ENCODE data around the gene GLT1D1. TPM values are rescaled to one million over a fixed set of nuclear protein-coding genes. Genes with fewer than 3 reads are reported as not detected.
A peak's percentile ranks its signal among the peaks of the same experiment; 100 is the strongest.
"Not testable (repeated sequence)": the region's sequence is repeated elsewhere in the genome, so short reads cannot be mapped to it uniquely, and the experiment has no call there.

The GLT1D1 gene
- total RNA-seq, result 1 to 10 TPM; 4.1 to 8.3 (median 6.5) TPM

GRCh38 chr12:128852885-128853599 is at the start of gene GLT1D1:
GLT1D1 (plus strand) TSS chr12:128853478; CDS start chr12:128853582, 104 bp downstream.
- peak in 1 of 2 donors; percentile 17 for DNase-seq

DNA sequence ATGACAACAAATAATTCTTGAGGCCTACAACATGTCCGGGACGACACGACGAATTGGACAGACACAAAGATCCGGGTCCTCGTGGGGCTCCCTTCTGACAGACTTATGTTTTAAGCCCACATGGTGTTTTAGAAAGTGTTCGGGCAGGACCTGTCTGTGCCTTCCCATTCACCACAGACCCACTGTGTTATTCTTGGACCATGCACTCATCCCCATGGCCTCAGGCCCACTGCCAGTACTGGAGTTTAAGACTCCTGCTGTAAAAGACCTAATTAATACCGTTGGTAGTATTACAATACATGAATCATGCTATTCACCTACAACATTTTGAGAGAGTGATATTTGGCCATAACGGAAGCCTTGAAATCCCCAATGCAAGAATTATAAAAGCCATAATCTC is 49.5 kb upstream of the GLT1D1 start:
- no peak for ATAC-seq (ENCODE audit: low FRiP score in 2 of 2)
- no peaks in the 10 kb centered on the region for H3K27me3 ChIP-seq
- no peak overlapping the region for H3K27ac ChIP-seq
- peaks cover 11 to 73% (median 46%) of the 10 kb centered on the region in 4 donors for H3K36me3 ChIP-seq
- no peak overlapping the region for H3K4me3 ChIP-seq
- WGBS, 2 donors, result 96% methylated on average over 9 of the region's 9 CpGs
- peaks cover 0 to 2% (median 0%) of the 10 kb centered on the region in 4 donors for H3K9me3 ChIP-seq
- no peak for DNase-seq
- no peak for TF ChIP-seq POLR2A (IDR thresholded peaks at IDR 0.05)
- TF ChIP-seq, protein P1, sequence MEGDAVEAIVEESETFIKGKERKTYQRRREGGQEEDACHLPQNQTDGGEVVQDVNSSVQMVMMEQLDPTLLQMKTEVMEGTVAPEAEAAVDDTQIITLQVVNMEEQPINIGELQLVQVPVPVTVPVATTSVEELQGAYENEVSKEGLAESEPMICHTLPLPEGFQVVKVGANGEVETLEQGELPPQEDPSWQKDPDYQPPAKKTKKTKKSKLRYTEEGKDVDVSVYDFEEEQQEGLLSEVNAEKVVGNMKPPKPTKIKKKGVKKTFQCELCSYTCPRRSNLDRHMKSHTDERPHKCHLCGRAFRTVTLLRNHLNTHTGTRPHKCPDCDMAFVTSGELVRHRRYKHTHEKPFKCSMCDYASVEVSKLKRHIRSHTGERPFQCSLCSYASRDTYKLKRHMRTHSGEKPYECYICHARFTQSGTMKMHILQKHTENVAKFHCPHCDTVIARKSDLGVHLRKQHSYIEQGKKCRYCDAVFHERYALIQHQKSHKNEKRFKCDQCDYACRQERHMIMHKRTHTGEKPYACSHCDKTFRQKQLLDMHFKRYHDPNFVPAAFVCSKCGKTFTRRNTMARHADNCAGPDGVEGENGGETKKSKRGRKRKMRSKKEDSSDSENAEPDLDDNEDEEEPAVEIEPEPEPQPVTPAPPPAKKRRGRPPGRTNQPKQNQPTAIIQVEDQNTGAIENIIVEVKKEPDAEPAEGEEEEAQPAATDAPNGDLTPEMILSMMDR (IDR thresholded peaks at IDR 0.05), result no peak
- no peaks in the 10 kb centered on the region for H3K4me1 ChIP-seq

More at GRCh38 chr12:128852885-128853599, at the start of gene GLT1D1:
- 53 to 89% methylated on average over 3 to 20 of the region's 56 CpGs for WGBS, 2 donors
- H3K4me3 ChIP-seq, result peak within 1 kb of the TSS in 3 of 4 donors; percentile 31 to 46 (median 31)
- H3K27ac ChIP-seq, result peak within 1 kb of the TSS; percentile 75 to 88 (median 82)
- TF ChIP-seq, protein P1 (IDR thresholded peaks at IDR 0.05), result no peak
- TF ChIP-seq EP300 (IDR thresholded peaks at IDR 0.05) (no peak), POLR2A (IDR thresholded peaks at IDR 0.05) (no peak), POLR2AphosphoS5 (IDR thresholded peaks at IDR 0.05) (no peak)
- no peaks in the 10 kb centered on the region for H3K36me3 ChIP-seq
- H3K9me3 ChIP-seq, result no peaks in the 10 kb centered on the region
- peaks cover 0 to 12% (median 1%) of the 10 kb centered on the region in 4 donors for H3K4me1 ChIP-seq
- no peak for ATAC-seq (ENCODE audit: low FRiP score in 2 of 2)
- peaks cover 0 to 19% (median 3%) of the 10 kb centered on the region in 4 donors for H3K27me3 ChIP-seq

DNA sequence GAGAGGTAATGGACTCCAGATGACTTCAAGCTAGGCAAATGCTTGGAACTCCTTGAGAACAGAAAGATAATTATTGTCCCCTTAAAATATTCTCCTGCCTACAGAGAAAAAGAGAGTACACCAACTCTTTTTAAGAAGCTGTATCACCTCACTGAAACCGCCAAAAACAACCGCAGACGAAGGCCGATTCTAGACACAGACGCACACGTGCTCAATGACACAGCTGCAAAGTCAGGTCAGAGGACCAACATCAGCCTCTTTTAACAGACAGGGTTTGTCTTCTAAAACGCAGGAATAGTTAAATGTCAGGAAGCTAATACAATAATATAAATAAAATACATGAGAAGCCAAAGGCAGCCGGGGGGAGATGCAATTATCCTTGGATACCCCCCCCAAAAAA is 48.5 kb upstream of the GLT1D1 start:
- WGBS, 2 donors, result 95 to 96% methylated on average over 8 of the region's 8 CpGs
- peaks cover 0 to under 1% (median under 1%) of the 10 kb centered on the region in 4 donors for H3K4me1 ChIP-seq

DNA sequence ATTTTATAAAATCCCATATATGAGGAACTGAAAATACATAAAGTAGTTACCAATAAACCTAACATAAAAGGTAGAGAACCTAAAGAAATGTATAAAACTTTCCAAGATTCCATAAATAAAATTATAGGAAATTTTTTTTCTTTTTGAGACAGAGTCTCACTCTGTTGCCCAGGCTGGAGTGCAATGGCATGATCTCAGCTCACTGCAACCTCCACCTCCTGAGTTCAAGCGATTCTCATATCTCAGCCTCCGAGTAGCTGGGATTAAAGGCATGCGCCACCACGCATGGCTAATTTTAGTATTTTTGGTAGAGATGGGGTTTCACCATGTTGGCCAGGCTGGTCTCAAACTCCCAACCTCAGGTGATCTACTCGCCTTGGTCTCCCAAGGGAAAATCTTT is 47.9 kb upstream of the GLT1D1 start:
- H3K27me3 ChIP-seq; ATAC-seq (ENCODE audit: low FRiP score in 2 of 2); H3K9me3 ChIP-seq; H3K27ac ChIP-seq; H3K4me1 ChIP-seq; DNase-seq; H3K4me3 ChIP-seq: not testable (repeated sequence)
- peaks cover 9 to 66% (median 34%) of the 10 kb centered on the region in 4 donors for H3K36me3 ChIP-seq
- 92 to 98% methylated on average over 5 of the region's 5 CpGs for WGBS, 2 donors

More for the DNA sequence above, 48.5 kb upstream of the GLT1D1 start:
- Histone ChIP-seq H3K27ac (no peak overlapping the region), H3K36me3 (peaks cover 11 to 72% (median 39%) of the 10 kb centered on the region in 4 donors), H3K27me3 (no peaks in the 10 kb centered on the region), H3K4me3 (no peak overlapping the region), H3K9me3 (peaks cover 0 to 2% (median 0%) of the 10 kb centered on the region in 4 donors)
- ATAC-seq (ENCODE audit: low FRiP score in 2 of 2), result no peak
- no peak for DNase-seq
- TF ChIP-seq POLR2AphosphoS5 (IDR thresholded peaks at IDR 0.05) (no peak), EP300 (IDR thresholded peaks at IDR 0.05) (no peak), POLR2A (IDR thresholded peaks at IDR 0.05) (no peak)

DNA sequence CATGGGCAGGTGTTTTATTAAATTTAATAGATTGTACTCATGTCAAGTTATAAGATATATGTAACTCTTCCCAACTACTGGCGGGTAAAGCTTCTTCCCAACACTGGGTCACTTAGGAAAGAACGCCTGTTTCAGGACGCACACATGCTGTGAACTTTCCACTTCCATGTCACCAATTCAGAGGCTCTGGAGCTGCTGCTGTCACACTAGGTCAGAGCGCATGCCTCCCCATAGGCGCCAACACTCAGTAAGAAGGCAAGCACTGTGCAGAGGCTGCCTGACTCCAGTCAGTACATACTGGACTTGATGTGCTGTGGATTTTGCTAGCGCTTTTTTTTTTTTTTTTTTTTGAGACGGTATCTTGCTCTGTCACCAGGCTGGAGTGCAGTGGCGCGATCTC is 46.7 kb upstream of the GLT1D1 start:
- peaks cover 7 to 16% (median 13%) of the 10 kb centered on the region in 4 donors for H3K4me1 ChIP-seq
- no peak for TF ChIP-seq EP300 (IDR thresholded peaks at IDR 0.05)
- TF ChIP-seq POLR2AphosphoS5 (IDR thresholded peaks at IDR 0.05), result no peak
- TF ChIP-seq POLR2A (IDR thresholded peaks at IDR 0.05), result no peak
- TF ChIP-seq, protein P1 (IDR thresholded peaks at IDR 0.05), result no peak
- no peak overlapping the region for H3K4me3 ChIP-seq
- H3K9me3 ChIP-seq, result peaks cover 0 to 2% (median 0%) of the 10 kb centered on the region in 4 donors
- no peaks in the 10 kb centered on the region for H3K27me3 ChIP-seq
- 88 to 95% methylated on average over 6 to 9 of the region's 9 CpGs for WGBS, 2 donors
- no peak for DNase-seq
- ATAC-seq (ENCODE audit: low FRiP score in 2 of 2), result no peak
- H3K36me3 ChIP-seq, result peaks cover 0 to 57% (median 26%) of the 10 kb centered on the region in 4 donors
- H3K27ac ChIP-seq, result peak overlapping the region in 1 of 4 donors; percentile 11

Measured in upper lobe of left lung (tissue), 6 donors.